Naive thymus-derived CD4-positive, alpha-beta T cell (primary cell): Measurements from ENCODE around the gene NOVA1. TPM values are rescaled to one million over a fixed set of nuclear protein-coding genes. Genes with fewer than 3 reads are reported as not detected.

Experiments used
- ATAC-seq: fragments of 150-1000 bp; cut with Tn5 transposase; 2 replicates; pipeline ENCODE4 v1.10.0; 2021; ENCODE audit warnings: mild to moderate bottlenecking, moderate library complexity
- CTCF ChIA-PET: fragments of 350-600 bp; sonication (Branson Sonifier 250); formaldehyde crosslinking; loops from one replicate; lab custom pipeline; 2021; ENCODE audit warnings: antibody characterized with exemption; lab: Charles Lee
- POLR2A ChIA-PET: fragments of 350-600 bp; sonication (Branson Sonifier 250); formaldehyde crosslinking; loops from one replicate; lab custom pipeline; 2021; ENCODE audit warnings: antibody characterized with exemption, inconsistent platforms; lab: Charles Lee
- DNase-seq, 9 donors: peaks; one replicate each; pipeline versions ENCODE4 v3.0.0 to v3.0.0-alpha.2; 2020 to 2022; ENCODE audit warnings: mixed read lengths in 1 of 9
- H3K27ac ChIP-seq: one replicate; pipeline ENCODE4 v1.7.0; 2013; ENCODE audit warnings: mild to moderate bottlenecking, low read depth, low read length, moderate library complexity
- H3K27me3 ChIP-seq, 2 donors: one replicate each; pipeline ENCODE4 v1.7.0; 2013; ENCODE audit warnings: low read length in 2 of 2, mild to moderate bottlenecking in 2 of 2, moderate library complexity in 2 of 2; ENCODE audit not compliant: control insufficient read depth in 2 of 2, insufficient read depth in 2 of 2
- H3K36me3 ChIP-seq, 3 experiments: 1 replicate in 2 of 3; 2 replicates in 1 of 3; pipeline ENCODE4 v1.7.0; 2013; ENCODE audit warnings: low read length in 3 of 3, mild to moderate bottlenecking in 3 of 3, moderate library complexity in 1 of 3; ENCODE audit not compliant: insufficient read depth in 3 of 3, control insufficient read depth in 2 of 3
- H3K4me1 ChIP-seq, 2 donors: one replicate each; pipeline ENCODE4 v1.7.0; 2013; ENCODE audit warnings: low read length in 2 of 2, mild to moderate bottlenecking in 2 of 2, moderate library complexity in 1 of 2; ENCODE audit not compliant: control insufficient read depth in 2 of 2, insufficient read depth in 2 of 2
- H3K4me3 ChIP-seq: 2 replicates; pipeline ENCODE4 v1.7.0; 2013; ENCODE audit warnings: mild to moderate bottlenecking, low read length
- H3K9me3 ChIP-seq, 3 experiments: 1 replicate in 2 of 3; 2 replicates in 1 of 3; pipeline ENCODE4 v1.7.0; 2013; ENCODE audit warnings: low read length in 3 of 3; ENCODE audit not compliant: control insufficient read depth in 2 of 3
- H3K27ac Mint-ChIP-seq, 9 donors: one replicate each; pipeline ENCODE4 v1.8.0; 2020 to 2022; ENCODE audit warnings: mixed read lengths in 9 of 9, mild to moderate bottlenecking in 8 of 9, moderate library complexity in 5 of 9, inconsistent platforms in 2 of 9
- H3K27me3 Mint-ChIP-seq, 5 donors: one replicate each; pipeline ENCODE4 v1.8.0; 2021 to 2022; ENCODE audit warnings: mixed read lengths in 5 of 5, mild to moderate bottlenecking in 1 of 5
- H3K36me3 Mint-ChIP-seq, 5 donors: one replicate each; pipeline ENCODE4 v1.8.0; 2020 to 2022; ENCODE audit warnings: mixed read lengths in 5 of 5, mild to moderate bottlenecking in 3 of 5, inconsistent platforms in 1 of 5
- H3K4me1 Mint-ChIP-seq, 7 donors: one replicate each; pipeline ENCODE4 v1.8.0; 2020 to 2022; ENCODE audit warnings: mixed read lengths in 7 of 7, mild to moderate bottlenecking in 3 of 7, inconsistent platforms in 1 of 7
- H3K4me3 Mint-ChIP-seq, 10 donors: one replicate each; pipeline ENCODE4 v1.8.0; 2020 to 2022; ENCODE audit warnings: mild to moderate bottlenecking in 10 of 10, mixed read lengths in 10 of 10, moderate library complexity in 6 of 10, inconsistent platforms in 2 of 10
- H3K9me3 Mint-ChIP-seq, 11 donors: one replicate each; pipeline ENCODE4 v1.8.0; 2020 to 2022; ENCODE audit warnings: mixed read lengths in 11 of 11, mild to moderate bottlenecking in 4 of 11, inconsistent platforms in 1 of 11, moderate library complexity in 1 of 11
- intact Hi-C, 2 donors: fragments of 100-400 bp; cut with micrococcal nuclease; formaldehyde crosslinking; loops; one replicate each; pipeline ENCODE4 v1.15.1; 2023
- polyA plus RNA-seq, 2 donors: library from polyadenylated mRNA; unstranded; fragments of 300-500 nt; fragmentation: Illumina TruSeq; gene quantifications; one replicate each; pipeline ENCODE4 v1.2.3, GENCODE V29; 2021
- total RNA-seq, 6 experiments: library from RNA in 5 of 6; stranded (reverse) in 5 of 6; gene quantifications; 1 replicate in 5 of 6; 2 replicates in 1 of 6; pipeline ENCODE4 v1.2.3 and lab custom pipeline; 2021 to 2026

The NOVA1 gene
- total and polyA plus RNA-seq, 7 experiments from 2014 or later = 0.24 to 0.37 TPM; not detected in 5

GRCh38 chr14:26429205-26429604 is 168.6 kb downstream of the NOVA1 start:
- intact Hi-C loops = no loop called here

GRCh38 chr14:26427097-26427496 is 170.7 kb downstream of the NOVA1 start:
- DNase-seq (no peak), ATAC-seq (no peak)
- no peaks in the 10 kb centered on the region for H3K4me1 ChIP-seq
- Mint-ChIP-seq H3K36me3 (no peaks in the 10 kb centered on the region), H3K4me1 (no peaks in the 10 kb centered on the region), H3K27me3 (no peaks in the 10 kb centered on the region), H3K27ac (no peak overlapping the region), H3K9me3 (peaks cover 0 to 30% (median 6%) of the 10 kb centered on the region in 11 donors), H3K4me3 (no peak overlapping the region)
- CTCF ChIA-PET = no interaction called here
- no peak overlapping the region for H3K27ac ChIP-seq
- no peak overlapping the region for H3K4me3 ChIP-seq
- POLR2A ChIA-PET = no interaction called here
- H3K36me3 ChIP-seq = no peaks in the 10 kb centered on the region
- no peaks in the 10 kb centered on the region for H3K9me3 ChIP-seq
- intact Hi-C loops = no loop called here
- H3K27me3 ChIP-seq = no peaks in the 10 kb centered on the region

More at GRCh38 chr14:26429205-26429604, 168.6 kb downstream of the NOVA1 start:
- Mint-ChIP-seq H3K27ac (no peak overlapping the region), H3K27me3 (no peaks in the 10 kb centered on the region), H3K36me3 (no peaks in the 10 kb centered on the region), H3K4me1 (no peaks in the 10 kb centered on the region), H3K9me3 (peaks cover 0 to 24% (median 6%) of the 10 kb centered on the region in 11 donors), H3K4me3 (no peak overlapping the region)
- H3K4me1 ChIP-seq = no peaks in the 10 kb centered on the region
- H3K4me3 ChIP-seq = no peak overlapping the region
- no peaks in the 10 kb centered on the region for H3K9me3 ChIP-seq
- POLR2A ChIA-PET = no interaction called here
- ATAC-seq (no peak), DNase-seq (no peak)
- CTCF ChIA-PET = no interaction called here
- no peaks in the 10 kb centered on the region for H3K27me3 ChIP-seq
- no peak overlapping the region for H3K27ac ChIP-seq
- no peaks in the 10 kb centered on the region for H3K36me3 ChIP-seq

- no peaks in the 10 kb centered on the region for H3K9me3 ChIP-seq
- intact Hi-C loops = no loop called here
- no peaks in the 10 kb centered on the region for H3K27me3 ChIP-seq
- H3K27ac Mint-ChIP-seq = no peak overlapping the region
- DNase-seq = no peak
- no peak overlapping the region for H3K27ac ChIP-seq
- POLR2A ChIA-PET = no interaction called here
- peaks cover 0 to 21% (median 3%) of the 10 kb centered on the region in 11 donors for H3K9me3 Mint-ChIP-seq
- no peak overlapping the region for H3K4me3 Mint-ChIP-seq
- H3K27me3 Mint-ChIP-seq = no peaks in the 10 kb centered on the region
- CTCF ChIA-PET = interaction anchor here (0.6 kb wide), 1 partner anchor 15 kb away, joined by 5 read pairs; no protein-coding TSS in a partner anchor
- no peaks in the 10 kb centered on the region for H3K36me3 ChIP-seq
- no peak overlapping the region for H3K4me3 ChIP-seq
- no peak for ATAC-seq
- H3K4me1 ChIP-seq = no peaks in the 10 kb centered on the region
- H3K4me1 Mint-ChIP-seq = no peaks in the 10 kb centered on the region
- H3K36me3 Mint-ChIP-seq = no peaks in the 10 kb centered on the region
Observed at GRCh38 chr14:26424537-26424936, 173.3 kb downstream of the NOVA1 start.

GRCh38 chr14:26415618-26416123 is 182.2 kb downstream of the NOVA1 start:
- Histone ChIP-seq H3K27me3 (no peaks in the 10 kb centered on the region), H3K36me3 (no peaks in the 10 kb centered on the region), H3K27ac (no peak overlapping the region), H3K4me3 (no peak overlapping the region), H3K9me3 (no peaks in the 10 kb centered on the region), H3K4me1 (no peaks in the 10 kb centered on the region)
- intact Hi-C loops = no loop called here
- Mint-ChIP-seq H3K27ac (no peak overlapping the region), H3K27me3 (no peaks in the 10 kb centered on the region), H3K4me1 (no peaks in the 10 kb centered on the region), H3K9me3 (peaks cover 0 to 36% (median 10%) of the 10 kb centered on the region in 11 donors), H3K36me3 (no peaks in the 10 kb centered on the region), H3K4me3 (no peak overlapping the region)
- no peak for DNase-seq
- CTCF ChIA-PET = no interaction called here
- ATAC-seq = no peak
- POLR2A ChIA-PET = no interaction called here

- ChIA-PET POLR2A (no interaction called here), CTCF (no interaction called here)
- no peaks in the 10 kb centered on the region for H3K9me3 ChIP-seq
- no peak for ATAC-seq
- no peak for DNase-seq
- no peak overlapping the region for H3K4me3 Mint-ChIP-seq
- H3K27ac ChIP-seq = no peak overlapping the region
- H3K36me3 Mint-ChIP-seq = no peaks in the 10 kb centered on the region
- H3K27me3 Mint-ChIP-seq = no peaks in the 10 kb centered on the region
- no peaks in the 10 kb centered on the region for H3K27me3 ChIP-seq
- no peaks in the 10 kb centered on the region for H3K4me1 ChIP-seq
- intact Hi-C loops = no loop called here
- H3K36me3 ChIP-seq = no peaks in the 10 kb centered on the region
- H3K27ac Mint-ChIP-seq = no peak overlapping the region
- no peak overlapping the region for H3K4me3 ChIP-seq
- peaks cover 0 to 39% (median 10%) of the 10 kb centered on the region in 11 donors for H3K9me3 Mint-ChIP-seq
- no peaks in the 10 kb centered on the region for H3K4me1 Mint-ChIP-seq
Observed at GRCh38 chr14:26414926-26415325, 182.9 kb downstream of the NOVA1 start.

GRCh38 chr14:26414103-26414502 is 183.7 kb downstream of the NOVA1 start:
- H3K4me3 Mint-ChIP-seq = no peak overlapping the region
- no peak overlapping the region for H3K27ac Mint-ChIP-seq
- CTCF ChIA-PET = no interaction called here
- Histone ChIP-seq H3K36me3 (no peaks in the 10 kb centered on the region), H3K27ac (no peak overlapping the region), H3K9me3 (no peaks in the 10 kb centered on the region), H3K4me1 (no peaks in the 10 kb centered on the region), H3K4me3 (no peak overlapping the region), H3K27me3 (no peaks in the 10 kb centered on the region)
- H3K27me3 Mint-ChIP-seq = no peaks in the 10 kb centered on the region
- intact Hi-C loops = no loop called here
- no peaks in the 10 kb centered on the region for H3K4me1 Mint-ChIP-seq
- DNase-seq (no peak), ATAC-seq (no peak)
- peaks cover 0 to 33% (median 10%) of the 10 kb centered on the region in 11 donors for H3K9me3 Mint-ChIP-seq
- POLR2A ChIA-PET = no interaction called here
- H3K36me3 Mint-ChIP-seq = no peaks in the 10 kb centered on the region

GRCh38 chr14:26412421-26412820 is 185.4 kb downstream of the NOVA1 start:
- CTCF ChIA-PET = no interaction called here
- no peaks in the 10 kb centered on the region for H3K36me3 ChIP-seq
- intact Hi-C loops = no loop called here
- DNase-seq (no peak), ATAC-seq (no peak)
- no peak overlapping the region for H3K4me3 ChIP-seq
- Mint-ChIP-seq H3K36me3 (no peaks in the 10 kb centered on the region), H3K27me3 (no peaks in the 10 kb centered on the region), H3K4me1 (no peaks in the 10 kb centered on the region), H3K27ac (no peak overlapping the region), H3K9me3 (peaks cover 0 to 28% (median 10%) of the 10 kb centered on the region in 11 donors), H3K4me3 (no peak overlapping the region)
- H3K9me3 ChIP-seq = no peaks in the 10 kb centered on the region
- H3K27me3 ChIP-seq = no peaks in the 10 kb centered on the region
- no peaks in the 10 kb centered on the region for H3K4me1 ChIP-seq
- H3K27ac ChIP-seq = no peak overlapping the region
- POLR2A ChIA-PET = no interaction called here
